Parathyroid adenoma (tissue), 2 donors: ENCODE results near the gene CTSA.

Source experiments
- H2AFZ ChIP-seq: fragments of 300-600 bp; sonication (generic); one replicate; pipeline ENCODE4 v1.7.0; 2017; ENCODE audit warnings: antibody characterized with exemption, mild to moderate bottlenecking
- H3K27ac ChIP-seq: fragments of 300-600 bp; sonication (generic); one replicate; pipeline ENCODE4 v1.7.0; 2017
- H3K27me3 ChIP-seq: fragments of 300-600 bp; sonication (generic); one replicate; pipeline ENCODE4 v1.7.0; 2017; ENCODE audit warnings: low read length; ENCODE audit not compliant: control insufficient read depth, insufficient read depth
- H3K36me3 ChIP-seq: fragments of 300-600 bp; sonication (generic); one replicate; pipeline ENCODE4 v1.7.0; 2017; ENCODE audit warnings: low read length; ENCODE audit not compliant: control insufficient read depth, insufficient read depth
- H3K4me1 ChIP-seq: fragments of 300-600 bp; sonication (generic); one replicate; pipeline ENCODE4 v1.7.0; 2017; ENCODE audit warnings: control low read depth
- H3K4me2 ChIP-seq: fragments of 300-600 bp; sonication (generic); one replicate; pipeline ENCODE4 v1.7.0; 2017; ENCODE audit warnings: low read length
- H3K4me3 ChIP-seq: fragments of 300-600 bp; sonication (generic); one replicate; pipeline ENCODE4 v1.7.0; 2017; ENCODE audit warnings: low read depth, low read length
- H3K79me2 ChIP-seq: fragments of 300-600 bp; sonication (generic); one replicate; pipeline ENCODE4 v1.7.0; 2017; ENCODE audit warnings: control low read depth
- H3K9ac ChIP-seq: fragments of 300-600 bp; sonication (generic); one replicate; pipeline ENCODE4 v1.7.0; 2017; ENCODE audit warnings: mild to moderate bottlenecking
- H3K9me3 ChIP-seq: fragments of 300-600 bp; sonication (generic); one replicate; pipeline ENCODE4 v1.7.0; 2017; ENCODE audit warnings: low read length; ENCODE audit not compliant: control insufficient read depth
- TF ChIP-seq, protein P1 (sequence below): fragments of 300-600 bp; sonication (generic); IDR thresholded peaks from one replicate; pipeline ENCODE4 v1.7.0; 2017; ENCODE audit warnings: antibody characterized with exemption, mild to moderate bottlenecking
- donor health status: primary hyperparathyroidism.

The CTSA gene

DNA sequence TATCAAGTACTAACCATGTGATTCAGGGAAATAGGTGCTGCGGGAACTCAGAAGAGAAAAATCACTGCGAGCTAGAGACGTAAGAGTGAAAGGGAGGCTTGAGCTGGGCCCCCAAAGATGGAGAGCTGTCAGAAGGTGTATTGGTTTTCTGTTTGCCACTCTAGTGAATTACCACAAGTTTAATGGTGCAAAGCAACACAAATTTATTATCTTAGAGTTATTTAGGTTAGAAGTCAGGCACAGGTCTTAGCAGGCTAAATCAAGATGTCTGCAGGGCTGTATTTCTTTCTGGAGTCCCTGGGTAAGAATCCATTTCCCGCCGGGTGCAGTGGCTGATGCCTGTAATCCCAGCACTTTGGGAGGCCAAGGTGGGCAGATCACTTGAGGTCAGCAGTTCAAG lies 31.2 kb upstream of the CTSA start:
- Histone ChIP-seq H3K9ac (no peak overlapping the region), H3K9me3 (no peaks in the 10 kb centered on the region), H3K27me3 (no peaks in the 10 kb centered on the region), H2AFZ (no peak overlapping the region), H3K36me3 (no peaks in the 10 kb centered on the region), H3K27ac (no peak overlapping the region), H3K4me2 (no peak overlapping the region), H3K4me1 (peaks cover 10% of the 10 kb centered on the region), H3K4me3 (no peak overlapping the region), H3K79me2 (peaks cover 24% of the 10 kb centered on the region)
- TF ChIP-seq, protein P1, sequence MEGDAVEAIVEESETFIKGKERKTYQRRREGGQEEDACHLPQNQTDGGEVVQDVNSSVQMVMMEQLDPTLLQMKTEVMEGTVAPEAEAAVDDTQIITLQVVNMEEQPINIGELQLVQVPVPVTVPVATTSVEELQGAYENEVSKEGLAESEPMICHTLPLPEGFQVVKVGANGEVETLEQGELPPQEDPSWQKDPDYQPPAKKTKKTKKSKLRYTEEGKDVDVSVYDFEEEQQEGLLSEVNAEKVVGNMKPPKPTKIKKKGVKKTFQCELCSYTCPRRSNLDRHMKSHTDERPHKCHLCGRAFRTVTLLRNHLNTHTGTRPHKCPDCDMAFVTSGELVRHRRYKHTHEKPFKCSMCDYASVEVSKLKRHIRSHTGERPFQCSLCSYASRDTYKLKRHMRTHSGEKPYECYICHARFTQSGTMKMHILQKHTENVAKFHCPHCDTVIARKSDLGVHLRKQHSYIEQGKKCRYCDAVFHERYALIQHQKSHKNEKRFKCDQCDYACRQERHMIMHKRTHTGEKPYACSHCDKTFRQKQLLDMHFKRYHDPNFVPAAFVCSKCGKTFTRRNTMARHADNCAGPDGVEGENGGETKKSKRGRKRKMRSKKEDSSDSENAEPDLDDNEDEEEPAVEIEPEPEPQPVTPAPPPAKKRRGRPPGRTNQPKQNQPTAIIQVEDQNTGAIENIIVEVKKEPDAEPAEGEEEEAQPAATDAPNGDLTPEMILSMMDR = no peak

DNA sequence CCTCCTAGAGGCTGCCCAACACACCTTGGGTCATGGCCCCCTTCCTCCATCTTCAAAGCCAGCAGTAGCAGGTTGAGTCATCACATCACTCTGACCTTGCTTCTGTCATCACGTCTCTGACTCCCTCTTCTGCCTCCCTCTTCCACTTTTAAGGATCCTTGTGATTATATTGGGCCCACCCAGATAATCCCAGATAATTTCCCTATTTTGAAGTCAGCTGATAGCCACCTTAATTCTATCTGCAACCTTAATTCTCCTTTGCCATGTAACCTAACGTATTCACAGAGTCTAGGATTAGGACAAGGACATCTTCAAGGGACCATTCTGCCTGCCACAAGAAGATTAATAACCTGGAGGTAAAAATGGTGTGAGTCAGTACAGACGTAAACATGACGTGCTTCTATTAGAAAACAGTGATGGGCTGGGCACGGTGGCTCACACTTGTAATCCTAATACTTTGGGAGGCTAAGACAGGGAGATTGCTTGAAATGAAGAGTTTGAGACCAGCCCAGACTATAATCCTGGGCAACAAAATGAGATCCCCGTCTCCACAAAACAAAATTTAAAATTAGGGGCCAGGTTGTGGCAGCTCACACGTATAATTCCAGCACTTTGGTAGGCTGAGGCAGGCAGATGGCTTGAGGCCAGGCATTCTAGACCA lies 30.4 kb upstream of the CTSA start:
- H3K4me2 ChIP-seq = no peak overlapping the region
- no peak overlapping the region for H3K27ac ChIP-seq
- H3K4me3 ChIP-seq = no peak overlapping the region
- no peak overlapping the region for H3K9ac ChIP-seq
- no peak overlapping the region for H2AFZ ChIP-seq
- no peaks in the 10 kb centered on the region for H3K36me3 ChIP-seq
- TF ChIP-seq, protein P1 = no peak
- peaks cover 20% of the 10 kb centered on the region for H3K79me2 ChIP-seq
- no peaks in the 10 kb centered on the region for H3K27me3 ChIP-seq
- peaks cover 10% of the 10 kb centered on the region for H3K4me1 ChIP-seq
- H3K9me3 ChIP-seq = no peaks in the 10 kb centered on the region

DNA sequence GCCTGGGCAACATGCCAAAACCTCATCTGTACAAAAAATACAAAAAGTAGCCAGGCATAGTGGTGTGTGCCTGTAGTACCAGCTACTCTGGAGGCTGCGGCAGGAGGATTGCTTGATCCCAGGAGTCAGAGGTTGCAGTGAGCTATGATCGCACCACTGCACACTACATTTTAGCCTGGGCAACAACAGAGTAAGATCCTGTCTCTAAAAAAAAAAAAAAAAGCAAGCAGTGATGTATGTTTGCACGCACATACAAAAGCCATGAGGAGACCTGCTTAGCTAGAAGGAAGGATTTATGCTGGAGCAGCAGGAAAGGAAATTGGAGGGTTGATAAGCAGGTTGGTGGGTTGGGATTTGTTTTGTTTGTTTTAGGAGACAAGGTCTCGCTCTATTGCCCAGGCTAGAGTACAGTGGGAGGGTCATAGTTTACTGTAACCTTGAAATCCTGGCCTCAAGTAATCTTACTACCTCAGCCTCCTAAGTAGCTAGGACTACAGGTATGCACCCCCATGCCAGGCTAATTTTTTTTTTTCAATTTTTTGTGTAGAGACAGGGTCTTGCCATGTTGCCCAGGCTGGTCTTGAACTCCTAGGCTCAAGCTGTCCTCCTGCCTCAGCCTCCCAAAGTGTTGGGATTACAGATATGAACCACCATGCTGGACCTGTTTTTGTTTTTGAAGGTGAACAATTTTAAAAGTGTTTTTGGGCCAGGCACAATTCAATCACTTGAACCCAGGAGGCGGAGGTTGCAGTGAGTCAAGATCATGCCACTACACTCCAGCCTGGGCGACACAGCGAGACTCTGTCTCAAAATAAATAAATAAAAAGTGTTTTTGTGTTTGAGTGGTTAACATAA lies 29.7 kb upstream of the CTSA start:
- no peak overlapping the region for H3K4me2 ChIP-seq
- H2AFZ ChIP-seq = no peak overlapping the region
- H3K27ac ChIP-seq = no peak overlapping the region
- H3K4me3 ChIP-seq = no peak overlapping the region
- TF ChIP-seq, protein P1 = no peak
- no peak overlapping the region for H3K9ac ChIP-seq
- H3K36me3 ChIP-seq = no peaks in the 10 kb centered on the region
- peaks cover 12% of the 10 kb centered on the region for H3K79me2 ChIP-seq
- no peaks in the 10 kb centered on the region for H3K9me3 ChIP-seq
- H3K4me1 ChIP-seq = peaks cover 6% of the 10 kb centered on the region
- no peaks in the 10 kb centered on the region for H3K27me3 ChIP-seq

DNA sequence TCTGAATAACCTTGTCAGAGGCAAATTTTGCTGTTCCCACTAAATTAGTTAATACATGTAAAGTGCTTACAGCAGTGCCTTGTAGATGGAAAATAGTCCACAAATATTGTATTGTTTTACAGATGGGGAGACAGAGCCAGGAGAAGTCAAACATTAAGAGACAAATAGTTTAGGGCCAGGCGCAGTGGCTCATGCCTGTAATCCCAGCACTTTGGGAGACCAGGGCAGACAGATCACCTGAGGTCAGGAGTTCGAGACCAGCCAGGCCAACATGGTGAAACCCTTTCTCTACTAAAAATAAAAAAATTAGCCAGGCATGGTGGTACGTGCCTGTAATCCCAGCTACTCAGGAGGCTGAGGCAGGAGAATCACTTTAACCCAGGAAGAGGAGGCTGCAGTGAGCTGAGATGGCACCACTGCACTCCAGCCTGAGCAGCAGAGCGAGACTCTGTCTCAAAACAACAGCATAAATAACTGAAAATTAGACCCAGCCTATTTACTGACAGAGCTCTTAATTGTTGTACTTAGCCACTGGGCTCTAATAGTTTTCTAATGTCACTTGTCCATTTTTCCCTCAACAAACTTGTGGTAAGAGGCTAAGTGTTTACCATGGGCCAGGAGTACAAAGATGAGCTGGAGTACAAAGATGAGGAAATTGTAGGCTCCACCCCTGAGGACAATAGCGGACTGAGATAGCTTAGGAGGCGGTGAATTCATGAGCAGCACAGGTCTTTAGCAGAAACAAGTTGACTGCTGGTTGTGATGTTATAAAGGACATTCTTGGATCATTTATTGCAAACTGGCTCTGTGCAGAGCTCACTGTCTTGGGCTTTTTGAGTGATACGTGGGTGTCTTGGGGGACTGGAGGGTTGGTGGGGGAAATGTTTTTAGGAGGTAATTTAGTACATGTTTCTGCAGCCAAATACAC lies 27.3 kb upstream of the CTSA start:
- Histone ChIP-seq H3K4me1 (no peaks in the 10 kb centered on the region), H3K9me3 (no peaks in the 10 kb centered on the region), H3K4me3 (no peak overlapping the region), H3K36me3 (no peaks in the 10 kb centered on the region), H3K9ac (no peak overlapping the region), H3K4me2 (no peak overlapping the region), H3K79me2 (peaks cover 3% of the 10 kb centered on the region), H3K27ac (no peak overlapping the region), H2AFZ (no peak overlapping the region), H3K27me3 (no peaks in the 10 kb centered on the region)
- TF ChIP-seq, protein P1 = no peak
